Sigmoid colon (tissue), 4 donors: ENCODE data around the gene UBALD1.

Experiments
- EP300 ChIP-seq, 4 donors: sonication (generic); formaldehyde crosslinking; IDR thresholded peaks; one replicate each; pipeline ENCODE4 v1.6.1; 2017; ENCODE audit warnings: antibody characterized with exemption in 4 of 4
- POLR2A ChIP-seq, 2 donors: fragments of 450-650 bp; IDR thresholded peaks; one replicate each; pipeline ENCODE4 v1.6.1; 2016; ENCODE audit warnings: antibody characterized with exemption in 2 of 2, mild to moderate bottlenecking in 2 of 2, moderate library complexity in 2 of 2
- TF ChIP-seq, protein P1 (sequence below), 4 experiments: fragments of 450-650 bp in 3 of 4; fragments of 200-600 bp in 1 of 4; IDR thresholded peaks; one replicate each; pipeline ENCODE4 v1.5.1; 2016 to 2019; ENCODE audit warnings: antibody characterized with exemption in 4 of 4, mild to moderate bottlenecking in 3 of 4, moderate library complexity in 2 of 4

GRCh38 chr16:4606354-4606753, 8.3 kb downstream of the UBALD1 start:
- TF ChIP-seq EP300 (IDR thresholded peaks at IDR 0.05) (no peak), POLR2A (IDR thresholded peaks at IDR 0.05) (no peak)
- TF ChIP-seq, protein P1, sequence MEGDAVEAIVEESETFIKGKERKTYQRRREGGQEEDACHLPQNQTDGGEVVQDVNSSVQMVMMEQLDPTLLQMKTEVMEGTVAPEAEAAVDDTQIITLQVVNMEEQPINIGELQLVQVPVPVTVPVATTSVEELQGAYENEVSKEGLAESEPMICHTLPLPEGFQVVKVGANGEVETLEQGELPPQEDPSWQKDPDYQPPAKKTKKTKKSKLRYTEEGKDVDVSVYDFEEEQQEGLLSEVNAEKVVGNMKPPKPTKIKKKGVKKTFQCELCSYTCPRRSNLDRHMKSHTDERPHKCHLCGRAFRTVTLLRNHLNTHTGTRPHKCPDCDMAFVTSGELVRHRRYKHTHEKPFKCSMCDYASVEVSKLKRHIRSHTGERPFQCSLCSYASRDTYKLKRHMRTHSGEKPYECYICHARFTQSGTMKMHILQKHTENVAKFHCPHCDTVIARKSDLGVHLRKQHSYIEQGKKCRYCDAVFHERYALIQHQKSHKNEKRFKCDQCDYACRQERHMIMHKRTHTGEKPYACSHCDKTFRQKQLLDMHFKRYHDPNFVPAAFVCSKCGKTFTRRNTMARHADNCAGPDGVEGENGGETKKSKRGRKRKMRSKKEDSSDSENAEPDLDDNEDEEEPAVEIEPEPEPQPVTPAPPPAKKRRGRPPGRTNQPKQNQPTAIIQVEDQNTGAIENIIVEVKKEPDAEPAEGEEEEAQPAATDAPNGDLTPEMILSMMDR (IDR thresholded peaks at IDR 0.05) = no peak
